H1 (cell line): ENCODE measurements around the gene RDH14. TPM values are rescaled to one million over a fixed set of nuclear protein-coding genes. Genes with fewer than 3 reads are reported as not detected.

ENCODE experiments used
- CTCF ChIA-PET: fragments of 300-600 bp; sonication (Branson Sonifier 250); formaldehyde crosslinking; loops from one replicate; lab custom pipeline; 2021; ENCODE audit not compliant: partially characterized antibody; lab: Charles Lee
- POLR2A ChIA-PET: fragments of 300-600 bp; sonication (Branson Sonifier 250); formaldehyde crosslinking; loops from one replicate; lab custom pipeline; 2021; ENCODE audit warnings: inconsistent platforms; ENCODE audit not compliant: partially characterized antibody; lab: Charles Lee
- DNase-seq, 2 experiments: peaks; one replicate each; pipeline versions ENCODE4 v3.0.0 to v3.0.0-alpha.2; 2010 to 2022; ENCODE audit warnings: low spot score in 2 of 2, low read depth in 1 of 2, mixed read lengths in 1 of 2
- FAIRE-seq: peaks from 2 replicates; lab custom pipeline; 2011; peaks lifted over from hg19 to GRCh38; lab: Jason Lieb, UNC
- H2AFZ ChIP-seq: 2 replicates; pipeline ENCODE4 v1.8.1; 2012; ENCODE audit warnings: low read length, inconsistent platforms
- H2AK5ac ChIP-seq: 2 replicates; pipeline ENCODE4 v1.6.1; 2013; ENCODE audit warnings: low read depth, low read length
- H2BK120ac ChIP-seq: replicated peaks from 2 replicates; pipeline ENCODE3; 2013; ENCODE audit warnings: low read depth, low read length, inconsistent platforms
- H2BK12ac ChIP-seq: 2 replicates; pipeline ENCODE4 v1.6.1; 2013; ENCODE audit warnings: low read depth, low read length
- H2BK15ac ChIP-seq: 2 replicates; pipeline ENCODE4 v1.6.1; 2013; ENCODE audit warnings: low read length
- H2BK20ac ChIP-seq: 2 replicates; pipeline ENCODE4 v1.6.1; 2013; ENCODE audit warnings: low read length
- H2BK5ac ChIP-seq: 2 replicates; pipeline ENCODE4 v1.6.1; 2013; ENCODE audit warnings: low read depth, low read length
- H3K14ac ChIP-seq: 2 replicates; pipeline ENCODE4 v1.6.1; 2013; ENCODE audit warnings: inconsistent platforms; ENCODE audit not compliant: insufficient read length
- H3K18ac ChIP-seq: 2 replicates; pipeline ENCODE4 v1.6.1; 2013; ENCODE audit warnings: low read length; ENCODE audit errors: extremely low read depth
- H3K23ac ChIP-seq: 2 replicates; pipeline ENCODE4 v1.6.1; 2013; ENCODE audit warnings: inconsistent platforms; ENCODE audit not compliant: insufficient read length
- H3K23me2 ChIP-seq: 2 replicates; pipeline ENCODE4 v1.6.1; 2013; ENCODE audit warnings: low read depth, low read length
- H3K27ac ChIP-seq: 2 replicates; pipeline ENCODE4 v1.6.1; 2011; ENCODE audit warnings: low read depth, low read length, inconsistent platforms
- H3K27me3 ChIP-seq, 4 experiments: replicated peaks in 1 of 4; 1 replicate in 1 of 4; 2 replicates in 3 of 4; pipeline versions ENCODE4 v1.6.1 to v1.8.1; 2011 to 2013; ENCODE audit warnings: low read length in 3 of 4, mild to moderate bottlenecking in 3 of 4, inconsistent platforms in 2 of 4, mixed read lengths in 2 of 4, moderate library complexity in 1 of 4; ENCODE audit not compliant: control insufficient read depth in 3 of 4, insufficient read depth in 3 of 4; ENCODE audit errors: extremely low read depth in 1 of 4
- H3K36me3 ChIP-seq, 4 experiments: 2 replicates each; pipeline versions ENCODE4 v1.6.1 to v1.8.1; 2011 to 2013; ENCODE audit warnings: mild to moderate bottlenecking in 4 of 4, low read length in 3 of 4, moderate library complexity in 2 of 4, control low read depth in 1 of 4, inconsistent platforms in 1 of 4; ENCODE audit not compliant: insufficient read depth in 4 of 4, control insufficient read depth in 2 of 4
- H3K4ac ChIP-seq: replicated peaks from 2 replicates; pipeline ENCODE3; 2013; ENCODE audit warnings: low read length, low read depth, mixed read lengths, inconsistent platforms; ENCODE audit not compliant: insufficient read length
- H3K4me1 ChIP-seq, 4 experiments: replicated peaks in 1 of 4; 1 replicate in 1 of 4; 2 replicates in 3 of 4; pipeline versions ENCODE4 v1.6.1 to v1.8.1; 2011 to 2013; ENCODE audit warnings: low read length in 3 of 4, inconsistent platforms in 2 of 4, mixed read lengths in 1 of 4; ENCODE audit not compliant: insufficient read depth in 4 of 4, control insufficient read depth in 3 of 4
- H3K4me2 ChIP-seq, 2 experiments: 2 replicates each; pipeline versions ENCODE4 v1.6.1 to v1.8.1; 2011 to 2013; ENCODE audit warnings: low read depth in 2 of 2, low read length in 2 of 2, control low read depth in 1 of 2, inconsistent platforms in 1 of 2, mild to moderate bottlenecking in 1 of 2; ENCODE audit not compliant: insufficient read depth in 1 of 2
- H3K4me3 ChIP-seq, 4 experiments: fragments of 200-600, 300-600 bp in 1 of 4; sonication (generic), shearing (Covaris generic), sonication (Bioruptor Twin) in 1 of 4; 2 replicates each; pipeline versions ENCODE4 v1.5.1 to v1.8.1; 2011 to 2016; ENCODE audit warnings: low read length in 4 of 4, low read depth in 3 of 4, control low read depth in 2 of 4, inconsistent platforms in 2 of 4, mild to moderate bottlenecking in 2 of 4, mixed read lengths in 1 of 4, moderate library complexity in 1 of 4; ENCODE audit not compliant: insufficient read depth in 2 of 4; ENCODE audit errors: extremely low read depth in 1 of 4
- H3K56ac ChIP-seq: replicated peaks from 2 replicates; pipeline ENCODE3; 2013; ENCODE audit warnings: low read depth, mild to moderate bottlenecking, mixed read lengths, low read length, inconsistent platforms; ENCODE audit not compliant: insufficient read length
- H3K79me1 ChIP-seq: 2 replicates; pipeline ENCODE4 v1.6.1; 2013; ENCODE audit warnings: low read depth, low read length, control low read depth
- H3K79me2 ChIP-seq, 2 experiments: 2 replicates each; pipeline versions ENCODE4 v1.6.1 to v1.8.1; 2012 to 2013; ENCODE audit warnings: low read length in 2 of 2, mild to moderate bottlenecking in 2 of 2, inconsistent platforms in 1 of 2; ENCODE audit not compliant: insufficient read depth in 2 of 2, control insufficient read depth in 1 of 2
- H3K9ac ChIP-seq, 4 experiments: replicated peaks in 1 of 4; 1 replicate in 1 of 4; 2 replicates in 3 of 4; pipeline versions ENCODE4 v1.6.1 to v1.8.1; 2011 to 2013; ENCODE audit warnings: low read depth in 3 of 4, low read length in 3 of 4, control low read depth in 2 of 4, mild to moderate bottlenecking in 2 of 4, moderate library complexity in 2 of 4, inconsistent platforms in 1 of 4; ENCODE audit errors: extremely low read depth in 1 of 4
- H3K9me3 ChIP-seq, 2 experiments: 2 replicates each; pipeline versions ENCODE4 v1.6.1 to v1.8.1; 2012 to 2013; ENCODE audit warnings: mild to moderate bottlenecking in 2 of 2, moderate library complexity in 2 of 2, control low read depth in 1 of 2, inconsistent platforms in 1 of 2, low read depth in 1 of 2, low read length in 1 of 2, mixed read lengths in 1 of 2; ENCODE audit not compliant: insufficient read depth in 2 of 2
- H4K20me1 ChIP-seq, 2 experiments: replicated peaks in 1 of 2; 2 replicates each; pipeline versions ENCODE3 to v1.8.1; 2011 to 2013; ENCODE audit warnings: inconsistent platforms in 2 of 2, low read length in 2 of 2, mild to moderate bottlenecking in 1 of 2; ENCODE audit not compliant: insufficient read depth in 2 of 2, control insufficient read depth in 1 of 2
- H4K5ac ChIP-seq: 2 replicates; pipeline ENCODE4 v1.6.1; 2013; ENCODE audit warnings: low read length, low read depth, mixed read lengths, inconsistent platforms; ENCODE audit not compliant: insufficient read length
- H4K8ac ChIP-seq: 2 replicates; pipeline ENCODE4 v1.8.0; 2013; ENCODE audit warnings: mild to moderate bottlenecking, moderate library complexity, low read length, inconsistent platforms; ENCODE audit not compliant: insufficient read depth; ENCODE audit errors: extremely low read depth
- H4K91ac ChIP-seq: replicated peaks from 2 replicates; pipeline ENCODE3; 2013; ENCODE audit warnings: low read length, mixed read lengths, inconsistent platforms; ENCODE audit not compliant: insufficient read length
- BCL11A ChIP-seq, 2 experiments: IDR thresholded peaks; one replicate each; pipeline ENCODE4 v1.6.1; 2011; ENCODE audit warnings: low read depth in 2 of 2, low read length in 2 of 2, mild to moderate bottlenecking in 2 of 2
- TCF12 ChIP-seq: IDR thresholded peaks from 2 replicates; pipeline ENCODE4 v1.6.1; 2011; ENCODE audit warnings: low read depth, mild to moderate bottlenecking, low read length
- WGBS, 2 experiments: shearing (Covaris generic) in 1 of 2; methylation state at CpG; one replicate each; pipeline versions ENCODE4 v1.1.6 to v1.1.7; 2013 to 2015; ENCODE audit warnings: low lambda C conversion rate in 2 of 2, mixed read lengths in 2 of 2, inconsistent platforms in 1 of 2, low coverage in 1 of 2, missing lambda C conversion rate in 1 of 2; ENCODE audit not compliant: insufficient replicate concordance in 2 of 2, insufficient coverage in 1 of 2, insufficient read length in 1 of 2; ENCODE audit errors: extremely low coverage in 1 of 2, missing lambda C conversion rate in 1 of 2; 5-methylcytosine and 5-hydroxymethylcytosine counted together
- polyA plus RNA-seq, 7 experiments: library from polyadenylated mRNA; depleted of rRNA in 3 of 7; stranded (reverse) in 5 of 7; unstranded in 2 of 7; fragments of >200 nt in 5 of 7; fragments of 200-250 nt in 2 of 7; gene quantifications; 1 replicate in 5 of 7; 2 replicates in 1 of 7; 4 replicates in 1 of 7; pipeline versions ENCODE4 v1.2.1 to v1.2.3, GENCODE V29; 2011 to 2013; ENCODE audit warnings: missing spikeins in 2 of 7, mixed read lengths in 2 of 7
- total RNA-seq: library from RNA; stranded (reverse); fragmentation: NEBNext Ultra II Directional; extraction: Animal tissue kit (Norgen Biotek cat#: 25700); gene quantifications from 2 replicates; pipeline ENCODE4 v1.2.1, GENCODE V29; 2021

The RDH14 gene
- total and polyA plus RNA-seq, 2 of the 8 experiments (the other 6 are each of a cell fraction or from before 2014, with no cell fraction given): 14.7 to 23.6 TPM

GRCh38 chr2:18536697-18537096, 23.8 kb downstream of the RDH14 start:
- H4K91ac ChIP-seq: no peak overlapping the region
- H2BK5ac ChIP-seq: no peak overlapping the region
- no peak overlapping the region for H3K14ac ChIP-seq
- H3K4me2 ChIP-seq: no peak overlapping the region
- no peak overlapping the region for H2BK120ac ChIP-seq
- H3K23ac ChIP-seq: no peak overlapping the region
- no peaks in the 10 kb centered on the region for H3K27me3 ChIP-seq
- no peak overlapping the region for H2BK12ac ChIP-seq
- H3K18ac ChIP-seq: no peak overlapping the region
- H3K79me2 ChIP-seq: no peaks in the 10 kb centered on the region
- H2AFZ ChIP-seq: no peak overlapping the region
- H2AK5ac ChIP-seq: no peak overlapping the region
- H4K20me1 ChIP-seq: no peaks in the 10 kb centered on the region
- no peak overlapping the region for H3K4me3 ChIP-seq
- no peaks in the 10 kb centered on the region for H3K79me1 ChIP-seq
- ChIA-PET POLR2A (no interaction called here), CTCF (interaction anchor here (9.2 kb wide), 1 partner anchor 17 kb away, joined by 60 read pairs; no protein-coding TSS in a partner anchor)
- H2BK20ac ChIP-seq: no peak overlapping the region
- H4K5ac ChIP-seq: no peak overlapping the region
- no peak overlapping the region for H2BK15ac ChIP-seq
- H3K4me1 ChIP-seq: no peaks in the 10 kb centered on the region
- no peaks in the 10 kb centered on the region for H3K36me3 ChIP-seq
- H4K8ac ChIP-seq: no peak overlapping the region
- no peak overlapping the region for H3K4ac ChIP-seq
- no peak overlapping the region for H3K56ac ChIP-seq
- H3K23me2 ChIP-seq: no peaks in the 10 kb centered on the region
- no peaks in the 10 kb centered on the region for H3K9me3 ChIP-seq
- WGBS, 2 experiments: 85% methylated on average over 1 of the region's 1 CpG; no CpG with 5 or more reads in 1 of the 2 experiments
- H3K27ac ChIP-seq: no peak overlapping the region
- no peak overlapping the region for H3K9ac ChIP-seq
- FAIRE-seq (no peak), DNase-seq (no peak)
- TF ChIP-seq TCF12 (no peak), BCL11A (IDR thresholded peaks at IDR 0.05; ENCODE audit: low read depth in 2 of 2, low read length in 2 of 2) (no peak)
